Upper lobe of left lung (tissue), 6 donors: ENCODE data around the gene FARP1. TPM values are rescaled to one million over a fixed set of nuclear protein-coding genes. Genes with fewer than 3 reads are reported as not detected.
A peak's percentile ranks its signal among the peaks of the same experiment; 100 is the strongest.

Source experiments
- ATAC-seq, 2 donors: fragments of 200-7000 bp; cut with Tn5 transposase; one replicate each; pipeline ENCODE4 v1.9.1; 2022; ENCODE audit warnings: mild to moderate bottlenecking in 2 of 2, moderate library complexity in 2 of 2; ENCODE audit not compliant: low FRiP score in 2 of 2
- DNase-seq, 2 donors: peaks; one replicate each; pipeline ENCODE4 v3.0.0-alpha.2; 2019 to 2020
- H3K27ac ChIP-seq, 4 donors: fragments of 200-600 bp; sonication (generic); one replicate each; pipeline ENCODE4 v1.5.1; 2016 to 2019
- H3K27me3 ChIP-seq, 4 donors: fragments of 200-600 bp; sonication (generic); one replicate each; pipeline ENCODE4 v1.5.1; 2017 to 2019
- H3K36me3 ChIP-seq, 4 donors: fragments of 200-600 bp; sonication (generic); one replicate each; pipeline ENCODE4 v1.5.1; 2016 to 2019
- H3K4me1 ChIP-seq, 4 donors: fragments of 200-600 bp; sonication (generic); one replicate each; pipeline ENCODE4 v1.5.1; 2018 to 2019
- H3K4me3 ChIP-seq, 4 donors: fragments of 200-600 bp; sonication (generic); one replicate each; pipeline ENCODE4 v1.5.1; 2017 to 2019; ENCODE audit warnings: mild to moderate bottlenecking in 2 of 4, moderate library complexity in 1 of 4
- H3K9me3 ChIP-seq, 4 donors: fragments of 200-600 bp; sonication (generic); one replicate each; pipeline ENCODE4 v1.5.1; 2018 to 2019
- EP300 ChIP-seq, 4 donors: sonication (generic); formaldehyde crosslinking; IDR thresholded peaks; one replicate each; pipeline ENCODE4 v1.5.1; 2017; ENCODE audit warnings: antibody characterized with exemption in 4 of 4, control low read depth in 2 of 4
- POLR2A ChIP-seq, 4 donors: fragments of 450-650 bp; IDR thresholded peaks; one replicate each; pipeline ENCODE4 v1.5.1; 2016 to 2017; ENCODE audit warnings: antibody characterized with exemption in 4 of 4, mild to moderate bottlenecking in 2 of 4
- POLR2AphosphoS5 ChIP-seq, 2 donors: sonication (generic); formaldehyde crosslinking; IDR thresholded peaks; one replicate each; pipeline ENCODE4 v1.5.1; 2017; ENCODE audit warnings: antibody characterized with exemption in 2 of 2
- WGBS, 2 donors: methylation state at CpG; one replicate each; pipeline ENCODE4 v1.1.5; 2017 to 2018; 5-methylcytosine and 5-hydroxymethylcytosine counted together
- total RNA-seq, 6 donors: library from RNA; depleted of rRNA in 4 of 6; stranded (reverse); fragments of >200 nt in 4 of 6; gene quantifications; one replicate each; pipeline versions ENCODE4 v1.1.0 to v1.2.1, GENCODE V29; 2016 to 2021
- TF ChIP-seq, protein P1 (sequence below), 6 experiments: fragments of 450-650 bp in 4 of 6; fragments of 200-600 bp in 2 of 6; sonication (generic) in 2 of 6; IDR thresholded peaks; one replicate each; pipeline ENCODE4 v1.5.1; 2016 to 2019; ENCODE audit warnings: antibody characterized with exemption in 6 of 6
- donor health status: DM: no; HTN: no; CAD: no; lungs with moderate emphysema.
- donor health status: DM: no; HTN: yes; CAD: no; lungs with severe emphysema.

FARP1 gene
- total RNA-seq, 6 donors from 2014 or later, result 65.7 to 111 (median 91.8) TPM

DNA sequence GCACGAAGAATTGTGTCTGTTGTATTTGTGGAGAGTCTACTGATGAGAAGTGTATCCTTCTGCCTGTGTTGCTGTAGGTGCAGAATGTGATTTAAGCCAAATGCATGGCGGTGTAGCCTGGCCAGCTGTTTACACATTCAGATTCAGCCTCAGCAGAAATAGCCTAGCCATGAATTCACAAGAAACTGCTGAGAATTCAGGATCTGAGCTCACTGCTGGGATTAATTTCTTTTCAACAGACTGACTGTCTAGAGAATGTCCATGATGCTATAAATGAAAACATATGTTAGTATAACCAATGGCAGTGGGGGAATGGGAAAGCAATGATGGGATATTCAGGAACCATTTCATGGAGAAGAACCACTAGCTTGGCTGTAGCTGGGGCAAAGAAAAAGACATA is 111.6 kb downstream of the FARP1 start:
- H3K4me3 ChIP-seq, result no peak overlapping the region
- DNase-seq (no peak), ATAC-seq (no peak)
- peaks cover 0 to 24% (median 12%) of the 10 kb centered on the region in 4 donors for H3K4me1 ChIP-seq
- TF ChIP-seq, protein P1, sequence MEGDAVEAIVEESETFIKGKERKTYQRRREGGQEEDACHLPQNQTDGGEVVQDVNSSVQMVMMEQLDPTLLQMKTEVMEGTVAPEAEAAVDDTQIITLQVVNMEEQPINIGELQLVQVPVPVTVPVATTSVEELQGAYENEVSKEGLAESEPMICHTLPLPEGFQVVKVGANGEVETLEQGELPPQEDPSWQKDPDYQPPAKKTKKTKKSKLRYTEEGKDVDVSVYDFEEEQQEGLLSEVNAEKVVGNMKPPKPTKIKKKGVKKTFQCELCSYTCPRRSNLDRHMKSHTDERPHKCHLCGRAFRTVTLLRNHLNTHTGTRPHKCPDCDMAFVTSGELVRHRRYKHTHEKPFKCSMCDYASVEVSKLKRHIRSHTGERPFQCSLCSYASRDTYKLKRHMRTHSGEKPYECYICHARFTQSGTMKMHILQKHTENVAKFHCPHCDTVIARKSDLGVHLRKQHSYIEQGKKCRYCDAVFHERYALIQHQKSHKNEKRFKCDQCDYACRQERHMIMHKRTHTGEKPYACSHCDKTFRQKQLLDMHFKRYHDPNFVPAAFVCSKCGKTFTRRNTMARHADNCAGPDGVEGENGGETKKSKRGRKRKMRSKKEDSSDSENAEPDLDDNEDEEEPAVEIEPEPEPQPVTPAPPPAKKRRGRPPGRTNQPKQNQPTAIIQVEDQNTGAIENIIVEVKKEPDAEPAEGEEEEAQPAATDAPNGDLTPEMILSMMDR (IDR thresholded peaks at IDR 0.05), result no peak
- TF ChIP-seq POLR2A (IDR thresholded peaks at IDR 0.05), result no peak
- no peak for TF ChIP-seq EP300 (IDR thresholded peaks at IDR 0.05)
- TF ChIP-seq POLR2AphosphoS5 (IDR thresholded peaks at IDR 0.05), result no peak
- no peak overlapping the region for H3K27ac ChIP-seq
- no peaks in the 10 kb centered on the region for H3K9me3 ChIP-seq
- H3K27me3 ChIP-seq, result no peaks in the 10 kb centered on the region
- H3K36me3 ChIP-seq, result no peaks in the 10 kb centered on the region
- 83 to 89% methylated on average over 2 of the region's 2 CpGs for WGBS, 2 donors

DNA sequence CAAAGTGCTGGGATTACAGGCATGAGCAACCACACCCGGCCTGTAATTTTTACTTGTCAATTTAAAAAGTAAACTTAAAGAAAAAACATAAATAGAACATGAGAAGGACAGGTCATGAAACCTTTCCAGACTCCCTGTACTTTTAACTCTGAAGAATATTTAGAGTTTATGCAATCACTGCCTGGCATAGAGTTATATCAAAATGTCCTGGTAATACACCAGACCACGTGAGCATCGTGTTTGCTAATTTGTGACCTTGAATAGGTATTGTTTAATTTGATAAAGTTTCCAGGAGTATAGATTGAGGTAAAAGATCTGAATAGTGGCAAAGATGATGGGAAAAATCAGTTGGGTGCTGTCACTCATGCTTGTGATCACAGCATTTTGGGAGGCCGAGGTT is 115.3 kb downstream of the FARP1 start:
- WGBS, 2 donors, result 76 to 83% methylated on average over 4 of the region's 4 CpGs
- no peaks in the 10 kb centered on the region for H3K36me3 ChIP-seq
- no peaks in the 10 kb centered on the region for H3K27me3 ChIP-seq
- no peaks in the 10 kb centered on the region for H3K9me3 ChIP-seq
- ATAC-seq (no peak), DNase-seq (no peak)
- H3K4me3 ChIP-seq, result no peak overlapping the region
- H3K4me1 ChIP-seq, result peaks cover 0 to 16% (median 8%) of the 10 kb centered on the region in 4 donors
- H3K27ac ChIP-seq, result no peak overlapping the region
- TF ChIP-seq POLR2A (IDR thresholded peaks at IDR 0.05) (no peak), EP300 (IDR thresholded peaks at IDR 0.05) (no peak), POLR2AphosphoS5 (IDR thresholded peaks at IDR 0.05) (no peak)
- TF ChIP-seq, protein P1 (IDR thresholded peaks at IDR 0.05), result no peak

DNA sequence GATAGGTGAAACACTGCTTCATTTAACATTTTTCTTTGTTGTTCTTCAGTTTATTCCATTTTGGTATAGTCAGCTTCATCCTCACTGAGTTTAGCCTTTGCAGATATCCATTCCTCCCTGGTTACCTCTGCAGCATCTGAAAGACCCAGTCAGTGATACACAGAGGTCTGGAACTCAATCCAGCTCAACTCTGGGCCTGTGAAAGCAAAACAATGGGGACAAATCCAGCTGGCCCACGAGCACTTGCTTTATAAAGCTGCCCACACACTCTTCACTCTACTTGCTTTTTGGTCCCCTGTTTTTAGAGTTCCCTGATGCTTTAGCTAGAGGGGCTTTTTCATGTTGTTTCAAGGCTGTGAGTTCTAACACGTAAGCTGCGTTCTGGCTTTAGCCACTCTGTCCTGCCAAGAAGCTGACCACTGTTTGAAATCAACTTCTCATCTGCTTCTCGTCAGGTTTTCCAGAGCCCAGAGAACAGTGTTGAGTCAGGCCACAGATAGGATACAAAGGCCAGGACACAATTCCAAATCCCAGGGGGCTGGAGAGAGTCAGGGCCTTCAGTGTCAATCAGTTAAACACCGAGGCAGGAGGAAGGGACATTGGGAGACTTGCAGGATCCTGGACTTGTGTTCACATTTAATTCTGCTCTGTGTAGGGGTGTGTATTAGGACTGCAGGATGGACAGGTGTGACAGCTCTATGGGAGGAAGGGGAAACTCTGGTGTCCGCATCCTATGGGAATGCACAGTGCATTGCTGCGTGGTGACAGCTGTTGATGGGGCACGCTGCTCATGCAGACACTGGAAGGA is 117.7 kb downstream of the FARP1 start:
- DNase-seq (no peak), ATAC-seq (peak; percentile 38 to 49)
- H3K27me3 ChIP-seq, result no peaks in the 10 kb centered on the region
- WGBS, 2 donors, result 74 to 80% methylated on average over 7 to 8 of the region's 8 CpGs
- H3K36me3 ChIP-seq, result no peaks in the 10 kb centered on the region
- TF ChIP-seq, protein P1 (IDR thresholded peaks at IDR 0.05), result no peak
- TF ChIP-seq POLR2A (IDR thresholded peaks at IDR 0.05) (no peak), EP300 (IDR thresholded peaks at IDR 0.05) (no peak), POLR2AphosphoS5 (IDR thresholded peaks at IDR 0.05) (no peak)
- peaks cover 0 to 7% (median 2%) of the 10 kb centered on the region in 4 donors for H3K4me1 ChIP-seq
- no peak overlapping the region for H3K4me3 ChIP-seq
- no peaks in the 10 kb centered on the region for H3K9me3 ChIP-seq
- no peak overlapping the region for H3K27ac ChIP-seq

DNA sequence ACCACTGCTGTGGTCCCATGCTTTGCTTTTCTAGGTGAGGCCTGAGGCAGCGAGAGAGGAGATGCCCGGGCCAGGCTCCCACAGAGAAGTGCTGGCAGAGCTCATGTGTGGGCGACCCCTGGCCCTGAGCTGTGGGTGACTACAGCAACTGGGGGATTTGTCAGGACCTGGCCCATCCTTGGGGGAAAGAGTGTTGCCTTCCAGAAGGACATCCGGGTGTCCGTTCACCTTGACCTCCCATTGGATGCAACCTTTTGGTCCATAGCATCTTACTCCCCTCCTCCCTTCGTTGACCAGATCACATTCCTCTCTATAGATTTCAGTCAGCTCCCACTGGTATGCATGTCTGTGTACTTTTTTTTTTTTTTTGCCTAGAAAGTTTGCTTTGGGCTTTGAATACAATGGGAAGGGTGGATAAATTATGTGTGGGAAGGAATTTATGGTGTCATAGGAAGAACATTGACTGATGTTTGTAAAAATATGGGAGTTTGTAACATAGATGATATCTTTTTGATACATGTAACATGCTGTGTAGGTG is 118.3 kb downstream of the FARP1 start:
- 71 to 89% methylated on average over 3 to 6 of the region's 6 CpGs for WGBS, 2 donors

More for the DNA sequence above, 118.3 kb downstream of the FARP1 start:
- DNase-seq (no peak), ATAC-seq (no peak)
- Histone ChIP-seq H3K9me3 (no peaks in the 10 kb centered on the region), H3K36me3 (no peaks in the 10 kb centered on the region), H3K4me3 (no peak overlapping the region), H3K4me1 (peaks cover 0 to 7% (median 0%) of the 10 kb centered on the region in 4 donors), H3K27me3 (no peaks in the 10 kb centered on the region), H3K27ac (no peak overlapping the region)
- TF ChIP-seq, protein P1 (IDR thresholded peaks at IDR 0.05), result no peak
- TF ChIP-seq POLR2AphosphoS5 (IDR thresholded peaks at IDR 0.05), result no peak
- TF ChIP-seq EP300 (IDR thresholded peaks at IDR 0.05), result no peak
- no peak for TF ChIP-seq POLR2A (IDR thresholded peaks at IDR 0.05)
